ENCODE data around the gene CIDEB.

CIDEB gene

DNA sequence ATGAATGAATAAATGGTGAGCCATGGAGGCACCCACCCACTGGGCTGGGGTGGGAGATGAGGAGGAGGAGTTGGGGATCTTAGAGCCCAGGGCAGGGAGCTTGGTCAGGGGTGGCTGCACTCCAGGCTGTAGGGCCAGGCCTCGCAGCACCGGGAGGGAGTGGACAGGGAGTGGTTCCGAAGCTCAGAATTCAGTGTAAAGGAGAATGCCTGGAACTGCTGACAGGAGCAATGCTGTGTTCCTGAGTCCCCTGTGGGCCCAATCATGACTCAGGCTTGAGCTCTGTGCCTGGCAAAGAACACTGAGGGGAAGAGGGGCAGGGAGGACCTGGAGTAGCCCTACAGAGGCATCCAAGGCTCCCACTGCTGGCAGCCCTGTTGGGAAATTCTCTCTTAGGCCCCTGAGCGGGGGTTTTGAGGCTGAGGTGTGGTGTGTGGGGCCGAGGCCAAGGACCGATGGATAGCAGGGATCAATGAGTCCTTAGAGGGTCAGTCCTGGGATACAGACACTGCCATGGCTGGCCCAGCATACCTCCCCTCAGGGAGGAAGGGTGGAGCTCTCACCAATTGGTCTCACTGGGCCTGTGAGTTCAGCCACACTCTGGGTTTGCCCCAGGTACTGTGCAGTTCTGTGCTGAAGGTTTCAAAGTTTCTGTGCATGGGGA, 26.8 kb downstream of the CIDEB start:
- TF ChIP-seq SIN3A (IDR thresholded peaks at IDR 0.05; ENCODE audit: borderline replicate concordance, insufficient read depth, low read length) = no peak
- TF ChIP-seq TAF1 (IDR thresholded peaks at IDR 0.05; ENCODE audit: borderline replicate concordance, insufficient read depth, low read length) = no peak
- no peak for TF ChIP-seq POLR2AphosphoS5 (IDR thresholded peaks at IDR 0.05; ENCODE audit: low read depth, low read length)
- TF ChIP-seq, protein P1, sequence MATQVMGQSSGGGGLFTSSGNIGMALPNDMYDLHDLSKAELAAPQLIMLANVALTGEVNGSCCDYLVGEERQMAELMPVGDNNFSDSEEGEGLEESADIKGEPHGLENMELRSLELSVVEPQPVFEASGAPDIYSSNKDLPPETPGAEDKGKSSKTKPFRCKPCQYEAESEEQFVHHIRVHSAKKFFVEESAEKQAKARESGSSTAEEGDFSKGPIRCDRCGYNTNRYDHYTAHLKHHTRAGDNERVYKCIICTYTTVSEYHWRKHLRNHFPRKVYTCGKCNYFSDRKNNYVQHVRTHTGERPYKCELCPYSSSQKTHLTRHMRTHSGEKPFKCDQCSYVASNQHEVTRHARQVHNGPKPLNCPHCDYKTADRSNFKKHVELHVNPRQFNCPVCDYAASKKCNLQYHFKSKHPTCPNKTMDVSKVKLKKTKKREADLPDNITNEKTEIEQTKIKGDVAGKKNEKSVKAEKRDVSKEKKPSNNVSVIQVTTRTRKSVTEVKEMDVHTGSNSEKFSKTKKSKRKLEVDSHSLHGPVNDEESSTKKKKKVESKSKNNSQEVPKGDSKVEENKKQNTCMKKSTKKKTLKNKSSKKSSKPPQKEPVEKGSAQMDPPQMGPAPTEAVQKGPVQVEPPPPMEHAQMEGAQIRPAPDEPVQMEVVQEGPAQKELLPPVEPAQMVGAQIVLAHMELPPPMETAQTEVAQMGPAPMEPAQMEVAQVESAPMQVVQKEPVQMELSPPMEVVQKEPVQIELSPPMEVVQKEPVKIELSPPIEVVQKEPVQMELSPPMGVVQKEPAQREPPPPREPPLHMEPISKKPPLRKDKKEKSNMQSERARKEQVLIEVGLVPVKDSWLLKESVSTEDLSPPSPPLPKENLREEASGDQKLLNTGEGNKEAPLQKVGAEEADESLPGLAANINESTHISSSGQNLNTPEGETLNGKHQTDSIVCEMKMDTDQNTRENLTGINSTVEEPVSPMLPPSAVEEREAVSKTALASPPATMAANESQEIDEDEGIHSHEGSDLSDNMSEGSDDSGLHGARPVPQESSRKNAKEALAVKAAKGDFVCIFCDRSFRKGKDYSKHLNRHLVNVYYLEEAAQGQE (IDR thresholded peaks at IDR 0.05; ENCODE audit: insufficient read depth in 1 of 2, low read depth in 2 of 2, low read length in 2 of 2) = no peak
- no peak for TF ChIP-seq FOXP2 (optimal IDR thresholded peaks at IDR 0.05; ENCODE audit: borderline replicate concordance, extremely low read depth, extremely low read length, insufficient read depth)

DNA sequence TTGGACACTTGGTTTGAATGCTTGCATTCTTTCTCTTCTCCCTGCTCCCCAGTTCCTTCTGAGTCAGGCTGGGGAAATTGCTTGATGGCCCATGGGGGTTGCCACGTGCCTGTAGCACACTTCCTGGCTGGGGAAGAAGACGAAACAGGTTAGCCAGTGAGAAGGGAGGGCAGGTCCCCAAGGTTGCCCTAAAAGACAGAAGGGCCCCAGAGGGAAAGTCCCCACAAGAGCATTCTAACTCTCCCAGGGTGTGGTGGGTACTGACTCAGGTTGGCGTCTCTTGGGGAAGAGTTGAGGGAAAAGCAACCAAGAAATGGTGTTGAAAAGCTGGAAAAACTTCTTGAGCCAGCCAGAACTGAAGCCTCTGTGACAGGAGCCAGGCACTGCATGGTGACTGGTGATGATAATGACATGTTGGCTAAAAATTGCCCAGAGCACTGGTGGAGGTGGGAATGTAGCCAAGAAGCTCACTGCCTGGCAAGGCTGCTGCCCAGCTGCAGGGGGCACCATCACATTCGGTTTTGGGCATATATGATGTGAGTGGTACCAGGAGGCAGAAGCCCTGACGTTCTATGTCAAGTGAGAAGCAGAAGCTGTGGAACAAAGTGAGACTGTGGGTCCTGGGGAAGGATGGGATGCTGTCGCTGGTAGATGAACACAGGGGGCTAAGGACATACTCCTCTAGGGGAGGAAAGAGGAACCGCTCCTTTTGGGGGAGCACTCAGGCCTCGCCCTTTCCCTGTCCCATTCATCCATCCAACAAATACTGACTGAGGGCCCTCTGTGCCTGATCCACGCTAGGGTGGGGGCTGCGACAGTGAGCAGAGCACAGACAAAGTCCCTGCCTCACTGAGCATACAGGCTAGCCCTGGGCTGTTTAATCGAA, 28.2 kb downstream of the CIDEB start:
- TF ChIP-seq, protein P1 (IDR thresholded peaks at IDR 0.05; ENCODE audit: insufficient read depth in 1 of 2, low read depth in 2 of 2, low read length in 2 of 2) = no peak
- TF ChIP-seq SIN3A (IDR thresholded peaks at IDR 0.05; ENCODE audit: borderline replicate concordance, insufficient read depth, low read length) = no peak
- TF ChIP-seq FOXP2 (optimal IDR thresholded peaks at IDR 0.05; ENCODE audit: borderline replicate concordance, extremely low read depth, extremely low read length, insufficient read depth) = no peak
- no peak for TF ChIP-seq POLR2AphosphoS5 (IDR thresholded peaks at IDR 0.05; ENCODE audit: low read depth, low read length)
- TF ChIP-seq TAF1 (IDR thresholded peaks at IDR 0.05; ENCODE audit: borderline replicate concordance, insufficient read depth, low read length) = no peak

DNA sequence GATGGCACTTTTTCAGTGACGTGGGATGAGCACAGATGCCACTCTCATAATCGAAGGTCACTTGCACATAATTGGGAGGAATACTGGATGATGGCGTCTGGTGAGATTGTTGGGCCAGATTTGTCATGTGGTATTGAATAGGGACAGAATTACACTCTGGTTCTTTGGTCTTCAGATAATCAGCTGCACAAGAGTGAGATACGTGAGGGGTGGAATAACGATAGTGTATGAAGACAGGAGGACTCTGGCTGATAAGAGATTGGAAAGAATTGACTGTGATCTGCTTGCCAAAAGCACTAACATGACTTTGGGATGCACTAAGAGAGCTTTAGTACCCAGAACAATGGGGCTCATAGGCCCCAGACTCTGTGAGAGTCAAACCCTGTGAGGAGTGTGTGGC, 29.4 kb downstream of the CIDEB start:
- TF ChIP-seq, protein P1 (IDR thresholded peaks at IDR 0.05; ENCODE audit: insufficient read depth in 1 of 2, low read depth in 2 of 2, low read length in 2 of 2) = no peak
- TF ChIP-seq TAF1 (IDR thresholded peaks at IDR 0.05; ENCODE audit: borderline replicate concordance, insufficient read depth, low read length) (no peak), SIN3A (IDR thresholded peaks at IDR 0.05; ENCODE audit: borderline replicate concordance, insufficient read depth, low read length) (no peak), POLR2AphosphoS5 (IDR thresholded peaks at IDR 0.05; ENCODE audit: low read depth, low read length) (no peak), FOXP2 (optimal IDR thresholded peaks at IDR 0.05; ENCODE audit: borderline replicate concordance, extremely low read depth, extremely low read length, insufficient read depth) (no peak)

DNA sequence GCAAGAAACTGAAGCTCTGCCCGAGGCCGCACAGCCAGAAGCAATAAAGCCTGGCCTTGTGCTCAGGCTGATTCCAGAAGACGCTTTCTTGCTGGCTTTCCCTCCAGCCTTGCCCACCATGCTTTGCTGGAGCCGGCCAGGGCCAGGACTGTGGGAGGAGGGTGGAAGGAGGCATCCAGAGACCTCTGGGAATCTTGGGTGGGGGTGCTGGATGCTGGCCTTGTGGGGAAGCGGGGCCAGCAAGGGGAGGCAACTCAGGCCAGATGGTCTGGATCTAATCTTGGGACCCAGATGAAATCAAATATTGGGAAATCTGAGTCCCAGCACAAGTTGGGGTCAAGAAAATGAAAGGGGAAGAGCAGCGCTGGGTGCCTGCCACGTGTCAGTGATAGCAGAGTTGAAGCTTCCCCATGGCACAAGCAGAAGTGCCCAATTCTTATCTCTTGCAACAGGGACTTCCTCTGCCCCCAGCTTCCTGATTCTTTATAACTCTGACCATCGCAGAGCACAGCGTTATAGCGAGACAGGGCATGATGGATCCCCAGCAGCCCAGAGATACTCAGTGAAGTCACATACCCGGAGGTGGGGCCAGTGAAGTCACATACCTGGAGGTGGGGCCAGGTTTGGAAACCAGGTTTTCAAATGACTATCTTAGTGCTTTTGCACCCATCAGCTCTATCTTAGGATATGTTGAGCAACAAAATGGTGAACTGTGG, 30.0 kb downstream of the CIDEB start:
- TF ChIP-seq POLR2AphosphoS5 (IDR thresholded peaks at IDR 0.05; ENCODE audit: low read depth, low read length) = no peak
- TF ChIP-seq FOXP2 (optimal IDR thresholded peaks at IDR 0.05; ENCODE audit: borderline replicate concordance, extremely low read depth, extremely low read length, insufficient read depth) = no peak
- TF ChIP-seq SIN3A (IDR thresholded peaks at IDR 0.05; ENCODE audit: borderline replicate concordance, insufficient read depth, low read length) = no peak
- TF ChIP-seq, protein P1 (IDR thresholded peaks at IDR 0.05; ENCODE audit: insufficient read depth in 1 of 2, low read depth in 2 of 2, low read length in 2 of 2) = no peak
- TF ChIP-seq TAF1 (IDR thresholded peaks at IDR 0.05; ENCODE audit: borderline replicate concordance, insufficient read depth, low read length) = no peak

All from PFSK-1 (cell line).